Stimulated activated CD8-positive, alpha-beta memory T cell treated with anti-CD3 and anti-CD28 coated beads, Interleukin-12 subunit alpha, Interleukin-12 subunit beta, amount 100 ng/mL, for 4 hours (primary cell): ENCODE results near the gene NDE1.
"Not testable (repeated sequence)": the region's sequence is repeated elsewhere in the genome, so short reads cannot be mapped to it uniquely, and the experiment has no call there.

Experiments
- DNase-seq: peaks from one replicate; pipeline ENCODE4 v3.0.0-alpha.2; 2020; ENCODE audit warnings: low read depth

NDE1 gene

DNA sequence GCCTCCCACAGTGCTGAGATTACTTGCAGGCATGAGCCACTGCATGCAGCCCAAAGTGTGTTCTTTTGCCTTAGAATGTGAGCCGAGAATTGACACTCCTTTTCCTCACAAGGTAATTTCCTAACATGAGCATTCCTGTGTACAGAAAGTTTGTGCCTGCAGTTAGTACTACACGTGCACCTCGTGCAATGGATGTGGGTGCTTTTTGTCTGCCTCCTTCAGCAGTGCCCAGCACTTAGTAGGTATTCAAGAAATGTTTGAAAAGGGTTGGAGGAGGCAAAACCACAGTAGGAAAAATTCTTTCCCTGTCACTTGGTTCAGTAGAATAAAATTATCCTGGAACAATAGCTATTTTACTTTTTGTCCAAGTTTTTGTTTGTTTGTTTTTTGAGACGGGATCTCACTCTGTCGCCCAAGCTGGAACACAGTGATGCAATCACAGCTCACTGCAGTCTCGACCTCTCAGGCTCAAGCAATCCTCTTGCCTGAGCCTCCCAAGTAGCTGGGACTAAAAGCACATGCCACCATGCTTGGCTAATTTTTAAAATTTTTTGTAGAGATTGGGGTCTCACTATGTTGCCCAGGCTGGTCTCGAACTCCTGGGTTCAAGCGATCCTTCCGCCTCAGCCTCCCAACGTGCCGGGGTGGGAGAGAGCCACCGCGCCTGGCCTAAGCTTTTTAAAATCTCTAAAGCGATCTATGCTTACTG lies 2.4 kb downstream of the NDE1 start:
- DNase-seq: no peak

DNA sequence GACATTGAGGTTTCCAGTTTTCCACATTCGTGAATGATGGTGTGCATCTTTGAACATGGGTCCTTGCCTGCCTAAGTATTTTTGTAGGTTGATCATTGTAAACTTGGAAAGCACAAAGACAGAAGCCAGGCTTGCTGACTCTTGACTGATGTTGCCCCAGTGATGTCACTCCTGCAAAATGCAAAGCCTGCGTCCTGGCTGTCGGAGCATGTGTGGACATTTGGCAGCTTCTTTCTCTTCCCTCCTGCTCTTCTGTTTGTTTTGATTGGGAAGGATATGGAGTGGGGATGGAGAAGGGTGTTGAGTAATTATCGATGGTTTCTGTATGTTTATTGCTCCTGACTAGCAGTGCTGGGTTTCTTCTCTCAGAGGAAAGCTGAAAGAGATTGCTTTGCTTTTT lies 3.2 kb downstream of the NDE1 start:
- no peak for DNase-seq

DNA sequence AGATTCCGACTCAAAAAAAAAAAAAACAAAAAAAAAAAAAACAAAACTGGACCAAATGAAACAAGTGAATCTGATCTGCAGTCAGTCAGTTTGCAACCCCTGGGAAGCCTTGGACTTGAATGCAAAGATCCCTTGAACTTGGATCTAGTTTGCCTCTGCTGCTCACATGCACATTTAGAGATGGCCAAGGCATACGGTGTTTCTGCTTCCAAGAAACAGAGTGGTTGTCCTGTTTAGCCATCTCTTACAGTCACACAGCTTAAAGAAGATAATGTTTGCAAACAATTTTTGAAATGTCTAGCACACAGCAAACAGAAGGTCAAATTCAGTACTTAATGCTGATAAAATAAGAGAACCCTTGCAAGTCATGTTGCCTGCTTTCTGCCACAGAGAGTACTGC lies 4.5 kb downstream of the NDE1 start:
- DNase-seq: no peak

DNA sequence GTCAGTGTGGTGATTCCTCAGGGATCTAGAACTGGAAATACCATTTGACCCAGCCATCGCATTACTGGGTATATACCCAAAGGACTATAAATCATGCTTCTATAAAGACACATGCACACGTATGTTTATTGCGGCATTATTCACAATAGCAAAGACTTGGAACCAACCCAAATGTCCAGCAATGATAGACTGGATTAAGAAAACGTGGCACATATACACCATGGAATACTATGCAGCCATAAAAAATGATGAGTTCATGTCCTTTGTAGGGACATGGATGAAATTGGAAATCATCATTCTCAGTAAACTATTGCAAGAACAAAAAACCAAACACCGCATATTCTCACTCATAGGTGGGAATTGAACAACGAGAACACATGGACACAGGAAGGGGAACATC lies 5.5 kb downstream of the NDE1 start:
- not testable (repeated sequence) for DNase-seq

DNA sequence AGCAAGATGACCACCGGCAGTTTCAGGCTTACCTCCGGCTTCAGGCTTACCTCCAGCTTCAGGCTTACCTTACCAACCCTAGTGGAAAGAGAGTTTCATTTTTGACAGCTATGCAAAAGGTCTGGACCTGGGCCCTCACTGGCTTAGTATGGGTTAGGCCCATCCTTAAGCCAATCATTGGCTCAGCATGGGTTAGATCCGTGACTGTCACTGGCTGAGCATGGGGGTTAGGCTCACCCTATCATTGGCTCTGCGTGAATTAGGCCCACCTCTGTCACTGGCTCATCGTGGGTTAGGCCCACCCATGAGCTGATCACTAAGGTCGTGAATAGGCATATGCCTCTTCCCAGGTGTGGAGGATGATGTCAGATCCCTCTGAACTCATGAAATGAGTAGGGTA lies 8.1 kb downstream of the NDE1 start:
- DNase-seq: no peak

DNA sequence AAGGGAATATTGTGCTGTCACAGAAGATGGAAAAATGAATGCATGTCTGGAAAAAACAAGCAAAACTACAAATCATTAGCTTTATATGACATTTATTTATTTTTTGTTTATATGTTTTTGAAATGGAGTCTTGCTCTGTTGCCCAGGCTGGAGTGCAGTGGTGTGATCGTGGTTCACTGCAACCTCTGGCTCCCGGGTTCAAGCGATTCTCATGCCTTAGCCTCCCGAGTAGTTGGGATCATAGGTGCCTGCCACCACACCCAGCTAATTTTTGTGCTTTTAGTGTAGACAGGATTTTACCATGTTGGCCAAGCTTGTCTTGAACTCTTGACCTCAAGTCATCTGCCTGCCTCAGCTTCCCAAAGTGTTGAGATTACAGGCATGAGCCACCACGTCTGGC lies 8.5 kb downstream of the NDE1 start:
- no peak for DNase-seq

DNA sequence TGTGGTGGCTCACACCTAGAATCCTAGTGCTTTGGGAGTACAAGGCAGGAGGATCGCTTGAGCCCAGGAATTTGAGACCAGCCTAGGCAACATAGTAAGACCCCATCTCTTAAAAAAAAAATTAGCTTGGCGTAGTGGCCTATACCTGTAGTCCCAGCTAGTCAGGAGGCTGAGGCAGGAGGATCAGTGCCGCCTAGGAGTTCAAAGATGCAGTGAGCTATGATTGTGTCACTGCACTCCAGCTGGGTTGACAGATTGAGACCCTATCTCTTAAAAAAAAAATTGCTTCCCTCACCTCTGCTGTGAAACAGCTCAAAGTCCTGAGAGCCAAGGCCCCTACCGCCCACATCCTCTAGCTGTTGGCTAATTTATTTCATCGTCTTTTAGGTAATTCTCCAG lies 10.2 kb downstream of the NDE1 start:
- DNase-seq: no peak

DNA sequence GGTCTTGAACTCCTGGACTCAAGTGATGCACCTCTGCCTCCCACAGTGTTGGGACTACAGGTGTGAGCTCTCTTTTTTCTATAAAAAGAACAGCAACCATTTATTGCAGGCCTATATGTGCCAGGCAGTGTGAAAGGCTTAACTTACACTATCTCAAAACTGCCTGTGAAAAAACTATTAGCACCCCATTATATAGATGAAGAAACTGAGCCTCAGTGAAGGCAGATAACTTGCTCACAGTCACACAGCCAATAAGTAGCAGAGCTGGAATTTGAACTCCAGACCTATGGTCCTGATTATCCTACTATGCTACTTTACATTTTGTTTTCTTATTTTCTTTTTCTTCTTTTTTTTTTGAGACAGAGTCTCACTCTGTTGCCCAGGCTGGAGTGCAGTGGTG lies 15.1 kb downstream of the NDE1 start:
- DNase-seq: no peak

DNA sequence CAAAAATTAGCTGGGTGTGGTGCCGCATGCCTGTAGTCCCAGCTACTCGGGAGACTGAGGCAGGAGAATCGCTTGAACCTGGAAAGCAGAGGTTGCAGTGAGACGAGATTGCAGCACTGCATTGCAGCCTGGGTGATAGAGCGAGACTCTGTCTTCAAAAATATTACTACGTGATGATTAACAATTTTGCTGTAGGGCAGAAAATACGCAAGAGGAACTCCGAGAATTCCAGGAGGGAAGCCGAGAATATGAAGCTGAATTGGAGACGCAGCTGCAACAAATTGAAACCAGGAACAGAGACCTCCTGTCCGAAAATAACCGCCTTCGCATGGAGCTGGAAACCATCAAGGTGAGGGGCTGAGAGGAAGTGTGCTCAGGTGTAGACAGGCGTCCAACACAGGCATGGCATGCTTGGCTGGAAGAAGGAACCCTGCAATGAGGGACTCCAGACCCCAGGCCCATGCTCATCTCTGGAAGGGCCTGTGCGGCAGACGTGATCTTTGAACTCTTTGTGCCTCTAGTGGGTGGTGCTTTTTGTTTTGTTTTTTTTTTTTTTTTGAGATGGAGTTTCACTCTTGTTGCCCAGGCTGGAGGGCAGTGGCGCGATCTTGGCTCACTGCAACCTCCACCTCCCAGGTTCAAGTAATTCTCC lies 17.2 kb downstream of the NDE1 start:
- no peak for DNase-seq

DNA sequence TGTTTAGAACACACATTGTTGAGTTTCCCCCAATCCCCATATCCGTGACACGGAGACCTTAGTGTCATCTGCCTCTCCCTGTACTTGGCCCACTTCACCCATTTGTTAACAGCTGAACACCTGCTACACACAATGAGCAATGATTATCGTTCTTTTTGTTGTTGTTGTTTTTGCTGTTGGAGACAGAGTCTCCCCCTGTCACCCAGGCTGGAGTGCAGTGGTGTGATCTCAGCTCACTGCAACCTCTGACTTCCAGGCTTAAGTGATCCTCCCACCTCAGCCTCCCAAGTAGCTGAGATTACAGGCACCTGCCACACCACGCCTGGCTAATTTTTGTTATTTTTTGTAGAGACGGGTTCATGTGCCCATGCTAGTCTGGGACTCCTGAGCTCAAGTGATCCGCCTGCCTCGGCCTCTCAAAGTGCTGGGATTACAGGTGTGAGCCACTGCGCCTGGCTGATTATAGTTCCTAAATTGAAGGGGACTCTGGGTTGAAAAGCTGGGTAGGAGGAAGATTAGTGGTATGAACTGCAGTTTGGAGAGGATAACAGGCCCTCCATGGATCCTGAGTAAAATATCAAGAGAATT lies 21.6 kb downstream of the NDE1 start:
- DNase-seq: no peak

DNA sequence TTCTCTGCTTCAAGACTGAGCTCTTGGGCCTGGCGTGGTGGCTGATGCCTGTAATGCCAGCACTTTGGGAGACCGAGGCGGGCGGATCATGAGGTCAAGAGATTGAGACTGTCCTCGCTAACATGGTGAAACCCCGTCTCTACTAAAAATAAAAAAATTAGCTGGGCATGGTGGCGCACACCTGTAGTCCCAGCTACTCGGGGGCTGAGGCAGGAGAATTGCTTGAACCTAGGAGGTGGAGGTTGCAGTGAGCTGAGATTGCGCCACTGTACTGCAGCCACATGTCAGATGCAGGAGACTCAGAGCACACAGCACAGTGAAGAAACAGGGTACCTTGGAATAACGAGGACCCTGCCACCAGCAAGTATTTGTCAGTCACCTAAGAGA lies 22.1 kb downstream of the NDE1 start:
- not testable (repeated sequence) for DNase-seq

DNA sequence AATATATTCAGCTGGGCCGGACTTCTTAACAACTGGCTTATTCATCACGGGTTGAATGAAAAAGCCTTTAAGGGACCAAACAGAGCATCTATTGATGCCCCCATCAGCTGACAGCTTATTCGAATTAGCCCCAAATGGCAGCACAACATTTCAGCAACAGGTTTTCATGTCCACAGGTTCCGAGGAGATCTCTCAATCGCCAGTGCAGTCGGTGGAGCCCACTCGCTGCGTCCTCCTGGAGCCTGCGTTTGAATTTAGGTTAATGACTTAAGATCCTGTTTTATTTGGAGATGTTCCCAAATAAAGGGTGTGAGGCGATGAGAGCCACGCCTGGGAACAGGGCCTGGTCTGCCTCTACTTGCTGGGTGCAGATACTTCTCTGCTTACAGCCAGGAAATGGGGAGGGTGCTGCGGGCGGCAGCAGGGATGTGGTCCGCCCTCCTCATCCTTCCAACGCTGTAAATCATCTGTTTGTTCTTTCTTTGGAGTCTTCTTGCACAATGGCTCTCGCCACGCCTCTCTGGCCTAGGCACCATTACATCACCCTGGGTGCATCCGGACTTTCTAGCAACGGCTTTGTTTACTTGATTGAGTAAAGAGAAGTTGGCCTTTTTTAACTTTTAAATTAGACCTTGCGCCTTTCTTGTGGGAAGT lies 22.6 kb downstream of the NDE1 start:
- DNase-seq: peak; percentile 24

DNA sequence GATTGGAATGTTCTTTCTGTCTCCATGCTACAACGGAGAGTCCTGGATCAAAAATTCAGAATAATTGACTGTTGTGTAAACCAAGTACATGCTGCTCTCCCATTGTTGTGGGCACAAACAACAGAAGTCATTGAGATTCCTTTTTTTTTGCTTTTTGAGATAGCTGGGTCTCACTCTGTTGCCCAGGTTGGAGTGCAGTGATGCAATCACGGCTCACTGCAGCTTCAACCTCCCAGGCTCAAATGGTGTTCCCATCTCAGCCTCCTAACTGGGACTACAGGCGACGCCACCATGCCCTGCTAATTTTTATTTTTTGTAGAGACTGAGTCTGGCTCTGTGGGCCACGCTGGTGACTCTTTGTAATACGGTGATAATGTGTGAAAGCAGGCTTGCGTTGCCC lies 24.5 kb downstream of the NDE1 start:
- no peak for DNase-seq

DNA sequence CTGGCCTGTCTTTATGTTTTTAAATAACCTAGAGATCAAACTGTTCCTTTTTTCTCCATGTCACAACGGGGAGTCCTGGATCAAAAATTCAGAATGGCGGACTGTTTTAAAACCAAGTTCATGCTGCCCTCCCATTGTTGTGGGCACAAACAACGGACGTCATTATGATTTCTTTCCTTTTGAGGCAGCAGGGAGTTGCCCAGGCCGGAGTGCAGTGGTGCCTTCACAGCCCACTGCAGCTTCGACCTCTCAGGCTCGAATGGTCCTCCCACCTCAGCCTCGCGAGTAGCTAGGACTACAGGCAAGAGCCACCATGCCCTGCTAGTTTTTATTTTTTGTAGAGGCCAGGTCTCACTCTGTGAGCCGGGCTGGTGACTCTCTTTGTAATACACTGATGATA lies 26.5 kb downstream of the NDE1 start:
- no peak for DNase-seq

DNA sequence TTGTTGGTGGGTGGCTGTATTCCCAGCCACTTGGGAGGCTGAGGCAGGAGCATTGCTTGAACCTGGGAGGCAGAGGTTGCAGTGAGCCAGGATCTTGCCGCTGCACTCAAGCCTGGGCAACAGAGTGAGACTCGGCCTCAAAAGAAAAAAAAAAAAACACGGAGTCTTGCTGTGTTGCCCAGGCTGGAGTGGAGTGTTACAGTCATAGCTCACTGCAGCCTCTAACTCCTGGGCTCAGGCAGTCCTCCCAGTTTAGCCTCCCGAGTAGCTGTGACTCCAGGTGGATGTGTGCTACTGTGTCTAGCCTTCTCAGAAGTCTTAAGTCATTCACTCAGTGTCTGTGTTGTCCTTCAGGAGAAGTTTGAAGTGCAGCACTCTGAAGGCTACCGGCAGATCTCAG lies 27.4 kb downstream of the NDE1 start:
- no peak for DNase-seq

DNA sequence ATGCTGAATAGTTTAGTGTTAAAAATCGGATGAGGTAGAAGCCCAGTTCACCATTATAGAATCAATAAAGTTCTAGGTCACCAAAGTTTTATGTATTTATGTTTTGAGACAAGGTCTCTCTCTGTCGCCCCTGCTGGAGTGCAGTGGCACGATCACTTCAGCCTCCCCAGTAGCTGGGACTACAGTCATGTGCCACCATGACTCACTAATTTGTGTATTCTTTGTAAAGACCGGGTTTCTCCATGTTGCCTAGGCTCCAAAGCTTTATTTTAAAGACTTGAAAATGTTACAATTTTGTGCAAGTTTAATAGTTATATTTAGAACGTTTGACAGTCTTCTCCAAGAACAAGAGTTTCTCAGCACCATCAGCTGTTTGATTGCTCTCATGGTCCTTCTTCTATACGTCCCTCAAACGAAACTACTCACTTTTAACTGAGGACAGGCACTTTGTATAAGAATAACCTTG lies 32.1 kb downstream of the NDE1 start:
- no peak for DNase-seq

DNA sequence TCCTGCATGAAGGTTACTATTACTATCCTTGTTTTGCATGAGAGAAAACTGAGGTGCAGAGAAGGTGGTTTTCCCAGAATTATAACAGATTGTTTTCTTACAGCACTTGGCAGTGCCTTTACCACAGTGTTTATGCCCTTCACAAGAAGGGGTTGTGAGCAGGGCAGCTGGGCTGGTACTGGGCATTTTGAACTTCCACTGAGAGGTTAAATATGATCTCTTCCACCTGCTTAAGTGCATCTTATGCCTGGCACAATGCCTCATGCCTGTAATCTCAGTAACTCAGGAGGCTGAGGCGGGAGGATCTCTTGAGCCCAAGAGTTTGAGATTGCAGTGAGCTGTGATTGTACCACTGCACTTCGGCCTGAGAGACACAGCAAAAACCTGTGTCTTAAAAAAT lies 36.2 kb downstream of the NDE1 start:
- no peak for DNase-seq

DNA sequence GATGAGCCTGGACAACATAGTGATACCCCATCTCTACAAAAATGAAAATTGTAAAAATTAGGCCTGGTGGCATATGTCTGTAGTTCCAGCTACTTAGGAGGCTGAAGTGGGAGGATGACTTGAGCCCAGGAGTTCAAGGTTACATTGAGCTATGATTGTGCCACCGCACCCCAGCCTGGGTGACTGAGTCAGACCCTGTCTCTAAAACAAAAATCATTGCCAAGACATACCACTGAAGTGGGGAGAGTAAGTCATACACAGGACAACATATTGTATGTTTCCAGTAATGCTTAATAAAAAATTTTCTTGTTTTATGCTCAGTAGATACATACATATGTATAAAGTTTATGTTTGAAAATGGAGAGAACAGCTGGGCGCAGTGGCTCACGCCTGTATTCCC lies 39.2 kb downstream of the NDE1 start:
- no peak for DNase-seq

DNA sequence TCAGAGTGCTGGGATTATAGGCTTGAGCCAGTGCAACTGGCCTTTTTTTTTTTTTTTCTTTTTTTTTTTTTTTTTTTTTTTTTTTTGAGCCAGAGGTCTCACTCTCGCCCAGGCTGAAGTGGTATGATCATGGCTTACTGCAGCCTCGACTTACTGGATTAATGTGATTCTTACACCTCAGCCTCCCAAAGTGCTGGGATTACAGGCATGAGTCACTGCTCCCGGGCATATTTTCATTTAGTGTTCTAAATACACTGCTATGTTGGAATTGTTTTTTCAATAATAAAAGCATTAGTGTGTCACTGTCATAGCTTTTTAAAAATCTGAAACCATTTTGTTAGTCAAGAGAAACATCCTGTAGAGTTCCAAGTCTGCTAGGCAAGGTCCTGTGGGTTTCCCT lies 40.3 kb downstream of the NDE1 start:
- DNase-seq: no peak

DNA sequence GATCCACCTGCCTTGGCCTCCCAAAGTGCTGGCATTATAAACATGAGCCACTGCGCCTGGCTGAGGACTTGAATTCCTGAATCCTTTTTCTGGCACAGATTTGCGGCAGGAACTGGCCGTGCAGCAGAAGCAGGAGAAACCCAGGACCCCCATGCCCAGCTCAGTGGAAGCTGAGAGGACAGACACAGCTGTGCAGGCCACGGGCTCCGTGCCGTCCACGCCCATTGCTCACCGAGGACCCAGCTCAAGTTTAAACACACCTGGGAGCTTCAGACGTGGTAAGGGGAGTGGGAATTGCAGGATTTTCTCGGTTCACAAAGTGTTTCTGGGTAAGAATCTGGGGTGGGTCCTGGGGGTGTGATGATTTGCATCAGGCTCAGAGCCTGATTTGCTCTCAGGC lies 41.0 kb downstream of the NDE1 start:
- no peak for DNase-seq

DNA sequence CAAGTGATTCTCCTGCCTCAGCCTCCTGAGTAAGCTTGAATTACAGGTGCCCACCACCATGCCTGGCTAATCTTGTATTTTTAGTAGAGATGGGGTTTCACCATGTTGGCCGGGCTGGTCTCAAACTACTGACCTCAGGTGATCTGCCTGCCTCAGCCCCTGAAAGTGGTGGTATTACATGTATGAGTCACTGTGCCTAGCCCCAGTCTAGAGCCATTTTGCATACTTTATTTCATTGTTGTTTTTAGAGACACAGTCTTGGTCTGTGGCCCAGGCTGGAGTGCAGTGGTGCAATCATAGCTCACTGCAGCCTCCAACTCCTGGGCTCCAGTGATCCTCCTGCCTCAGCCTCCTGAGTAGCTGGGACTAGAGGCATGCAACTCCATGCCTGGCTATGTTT lies 42.5 kb downstream of the NDE1 start:
- not testable (repeated sequence) for DNase-seq

DNA sequence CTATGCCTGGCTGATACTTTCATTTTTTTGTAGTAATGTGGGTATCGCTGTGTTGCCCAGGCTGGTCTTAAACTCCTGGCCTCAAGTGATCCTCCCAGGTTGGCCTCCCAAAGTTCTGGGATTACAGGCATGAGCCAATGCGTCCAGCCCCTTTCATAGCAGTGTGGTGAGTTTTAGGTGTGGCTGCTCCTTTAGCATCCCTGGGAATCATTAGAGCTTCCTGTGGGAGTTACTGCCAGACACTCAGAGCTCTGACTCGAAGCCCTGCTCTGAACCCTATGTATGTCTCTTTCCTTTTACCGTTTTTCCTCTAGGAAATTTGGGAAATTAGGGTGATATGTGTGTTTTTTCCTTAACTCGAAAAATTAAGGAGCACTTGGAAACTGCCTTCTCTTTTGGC lies 44.5 kb downstream of the NDE1 start:
- no peak for DNase-seq

DNA sequence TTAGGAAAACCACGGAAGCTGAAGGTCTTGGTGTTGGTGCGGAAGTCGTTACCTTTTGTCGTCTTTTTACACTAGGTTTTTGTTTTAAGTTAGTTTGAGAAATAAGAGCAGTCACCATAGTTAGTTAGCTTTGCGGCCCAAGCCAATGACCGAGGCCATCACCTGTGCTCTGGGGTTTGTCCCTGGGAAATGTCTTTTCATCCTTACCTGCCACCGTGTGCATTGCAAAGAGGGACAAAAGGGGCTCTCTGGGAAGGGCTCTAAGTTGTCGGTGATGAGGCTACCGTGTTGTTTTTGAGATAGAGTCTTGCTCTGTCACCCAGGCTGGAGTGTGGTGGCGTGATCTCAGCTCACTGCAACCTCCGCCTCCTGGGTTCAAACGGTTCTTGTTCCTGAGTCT lies 49.8 kb downstream of the NDE1 start:
- no peak for DNase-seq
